GM21528 (cell line): ENCODE data around the gene SMAD6.

Experiments
- ATAC-seq: cut with Tn5 transposase; IDR thresholded peaks from one replicate; pipeline ENCODE4 v1.9.1; 2021; ENCODE audit warnings: mild to moderate bottlenecking, moderate library complexity; ENCODE audit not compliant: unreplicated experiment, low FRiP score

Gene SMAD6

DNA sequence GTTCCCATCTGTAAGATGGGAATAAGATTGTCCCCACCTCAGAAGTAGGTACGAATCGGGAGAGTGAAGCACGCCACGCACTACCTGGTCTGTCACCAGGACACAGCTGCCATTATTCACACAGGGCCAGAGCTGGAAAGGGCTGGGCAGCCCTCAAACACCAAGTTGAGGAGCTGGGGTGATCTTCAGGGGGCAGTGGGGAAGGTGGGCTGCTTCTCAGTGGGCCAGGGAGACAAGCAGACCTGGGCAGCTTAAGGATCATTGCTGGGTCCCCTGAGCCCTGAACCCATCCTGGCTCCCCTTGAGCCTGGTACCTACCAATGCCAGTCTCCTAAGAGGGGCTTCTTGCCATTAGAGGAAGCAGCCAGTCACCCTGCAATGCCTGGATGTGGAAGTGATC, 82.1 kb downstream of the SMAD6 start:
- no peak for ATAC-seq

DNA sequence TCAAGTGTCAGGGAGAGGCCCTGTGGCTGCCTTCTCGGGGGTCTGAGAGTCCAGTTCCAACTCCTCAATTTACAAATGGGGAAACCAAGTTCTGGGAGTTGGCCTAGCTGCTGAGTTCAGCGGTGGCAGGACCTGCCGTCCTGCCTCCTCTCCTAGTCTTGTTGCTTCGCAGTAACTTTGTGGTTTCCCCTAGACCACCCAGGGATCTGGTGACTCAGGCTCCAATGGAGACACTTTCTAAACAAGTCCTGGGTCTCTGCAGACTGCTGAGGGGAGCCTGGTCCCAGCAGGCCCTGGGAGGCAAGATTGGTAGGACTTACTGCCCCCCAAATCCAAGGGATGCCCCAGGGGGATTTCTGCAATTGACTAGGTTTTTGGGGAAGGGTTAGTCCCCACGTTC, 83.6 kb downstream of the SMAD6 start:
- ATAC-seq = no peak

DNA sequence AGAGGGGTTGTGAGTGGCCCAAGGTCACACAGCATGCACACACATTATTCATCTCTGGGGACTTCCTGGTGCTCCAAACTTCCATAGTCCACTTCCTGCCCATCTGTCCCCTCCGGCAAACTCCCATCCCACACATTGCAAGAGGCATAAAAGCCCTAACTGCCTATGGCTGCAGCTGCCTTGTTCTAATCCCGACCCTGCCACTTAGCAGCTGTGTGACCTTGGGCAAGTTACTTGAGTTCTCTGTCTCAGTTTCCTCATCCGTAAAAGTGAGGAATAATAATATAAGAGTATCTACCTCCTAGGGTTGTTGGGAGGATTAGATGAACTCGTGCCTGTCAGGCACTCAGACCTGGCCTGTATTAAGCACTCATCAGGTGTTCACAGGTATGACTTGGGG, 84.2 kb downstream of the SMAD6 start:
- ATAC-seq = no peak

DNA sequence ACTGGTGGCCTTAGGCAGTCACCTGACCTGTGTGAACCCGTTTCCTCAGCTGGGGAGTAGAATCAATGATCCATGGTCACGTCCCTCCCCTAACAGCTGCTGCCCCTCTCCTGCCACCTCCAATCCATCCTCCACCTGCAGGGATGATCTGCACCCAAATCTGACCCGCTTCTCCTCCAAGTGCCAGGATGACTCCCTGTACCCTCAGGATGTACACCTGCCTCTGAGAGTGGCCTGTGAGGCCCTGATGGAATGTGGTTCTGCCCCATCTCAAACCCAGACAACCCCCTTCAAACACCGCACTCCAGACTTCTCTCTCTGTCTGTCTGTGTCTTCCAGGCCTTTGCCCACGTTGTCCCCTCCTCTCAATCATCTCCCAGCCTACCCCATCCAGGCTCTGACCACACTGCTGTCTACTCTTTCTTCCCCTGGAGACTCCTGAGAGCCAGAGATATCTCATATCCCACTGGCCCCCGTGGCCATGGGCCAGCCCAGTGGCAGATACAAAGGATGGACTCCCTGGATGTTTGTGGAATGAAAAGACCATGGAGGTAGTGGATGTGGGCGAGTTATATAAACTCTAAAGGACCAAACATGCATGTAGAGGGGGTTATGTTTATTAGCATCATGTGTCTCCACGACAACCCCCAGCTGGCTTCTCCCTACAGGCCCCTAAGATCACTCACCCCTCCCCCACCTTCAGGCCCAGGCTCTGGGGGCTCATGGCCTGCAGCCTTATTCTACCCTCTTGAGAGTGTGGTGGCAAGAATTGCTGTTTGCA, 84.9 kb downstream of the SMAD6 start:
- ATAC-seq = no peak

DNA sequence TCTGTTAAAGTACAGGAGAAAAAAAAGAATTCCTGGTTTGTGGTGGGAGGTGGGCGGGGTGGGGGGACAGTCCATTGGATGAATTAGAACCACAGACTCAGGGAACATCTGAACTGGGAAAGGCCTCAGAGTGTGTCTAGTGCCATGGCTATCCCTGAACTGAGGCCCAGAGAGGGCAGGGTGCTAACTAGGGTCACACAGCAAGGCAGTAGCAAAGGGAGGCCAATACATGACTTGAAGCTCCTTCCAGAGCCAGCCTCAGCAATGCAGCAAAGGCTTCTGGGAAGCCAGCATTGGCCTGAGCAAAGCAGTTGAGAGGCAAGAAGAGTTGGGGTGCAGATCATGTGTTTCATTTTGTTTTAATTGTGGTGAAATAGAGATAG, 85.4 kb downstream of the SMAD6 start:
- no peak for ATAC-seq

DNA sequence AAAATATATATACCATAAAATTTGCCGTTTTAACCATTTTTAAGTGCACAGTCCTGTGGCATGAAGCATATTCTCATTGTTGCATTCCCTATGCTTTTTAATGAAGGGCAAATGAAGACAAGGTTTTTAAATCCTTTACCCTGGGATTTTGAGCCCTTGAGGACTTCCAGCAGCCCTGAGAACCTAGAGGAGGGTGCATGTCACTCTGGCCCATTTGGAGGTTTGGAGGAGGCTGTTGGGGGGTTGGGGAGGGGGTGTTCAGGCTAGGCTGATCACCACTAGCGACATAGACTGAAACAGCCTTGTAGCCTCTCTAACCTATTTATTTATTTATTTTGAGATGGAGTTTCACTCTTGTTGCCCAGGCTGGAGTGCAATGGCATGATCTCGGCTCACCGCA, 86.0 kb downstream of the SMAD6 start:
- ATAC-seq = no peak

DNA sequence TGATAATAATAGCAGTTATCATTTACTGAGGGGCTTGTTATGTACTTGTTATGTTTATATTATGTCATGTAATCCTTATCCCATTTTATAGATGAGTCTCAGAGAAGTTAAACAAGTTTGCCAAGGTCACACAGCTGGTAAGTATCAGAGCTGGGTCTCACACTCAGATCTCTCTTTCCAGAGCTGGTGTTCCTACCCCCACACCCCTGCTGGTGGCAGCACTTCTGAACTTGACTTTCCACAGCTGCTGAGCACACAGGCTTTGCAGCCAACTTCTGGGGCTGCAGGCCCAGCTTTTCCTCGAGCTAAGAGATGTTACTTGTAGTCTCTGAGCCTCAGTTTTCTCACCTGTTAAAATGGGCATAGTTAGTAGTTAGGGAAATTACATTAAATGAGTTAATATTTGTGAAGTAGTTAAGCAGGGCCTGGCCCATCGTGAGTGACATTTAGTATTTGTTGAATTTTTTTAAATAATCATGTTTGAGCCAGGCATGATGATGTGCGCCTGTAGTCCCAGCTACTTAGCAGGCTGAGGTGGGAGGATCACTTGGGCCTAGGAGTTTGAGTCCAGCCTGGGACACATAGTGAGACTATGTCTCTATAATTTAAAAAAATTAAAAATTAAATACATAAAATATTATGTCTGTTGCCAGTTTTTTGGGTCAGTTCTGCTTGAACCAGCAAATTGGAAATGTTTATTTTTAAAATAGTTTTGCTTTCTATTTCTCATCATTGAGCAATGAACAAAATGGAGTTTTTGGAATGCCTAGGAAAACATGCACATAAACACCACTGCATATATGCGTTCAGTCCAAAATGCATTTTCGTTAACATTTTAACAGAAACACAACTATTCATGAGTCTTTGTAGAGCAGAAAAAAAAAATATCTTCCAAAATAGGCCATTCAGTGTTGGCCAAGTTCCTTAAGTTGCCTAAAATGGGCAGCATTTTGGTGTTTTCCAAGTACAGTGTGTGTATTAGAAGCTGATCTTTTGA, 87.3 kb downstream of the SMAD6 start:
- no peak for ATAC-seq

DNA sequence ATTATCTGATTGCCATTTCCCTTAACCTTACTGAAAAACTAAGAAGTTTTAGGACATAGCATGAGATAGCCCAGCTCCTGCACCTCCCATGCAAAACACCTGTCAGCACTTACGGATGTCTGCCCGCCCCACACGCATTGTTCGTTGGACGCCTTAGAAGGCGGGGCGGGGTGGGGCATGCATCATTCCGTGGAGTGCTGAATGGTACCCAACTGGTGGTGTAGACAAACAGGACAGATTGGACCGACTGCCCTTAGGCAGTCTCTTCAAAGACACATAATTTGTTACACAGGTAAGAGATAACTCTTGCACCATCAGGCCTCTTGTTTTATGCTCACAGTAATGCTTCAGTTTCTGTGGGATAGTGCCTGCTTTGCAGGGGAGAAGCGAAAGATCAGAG, 93.8 kb downstream of the SMAD6 start:
- ATAC-seq = no peak

DNA sequence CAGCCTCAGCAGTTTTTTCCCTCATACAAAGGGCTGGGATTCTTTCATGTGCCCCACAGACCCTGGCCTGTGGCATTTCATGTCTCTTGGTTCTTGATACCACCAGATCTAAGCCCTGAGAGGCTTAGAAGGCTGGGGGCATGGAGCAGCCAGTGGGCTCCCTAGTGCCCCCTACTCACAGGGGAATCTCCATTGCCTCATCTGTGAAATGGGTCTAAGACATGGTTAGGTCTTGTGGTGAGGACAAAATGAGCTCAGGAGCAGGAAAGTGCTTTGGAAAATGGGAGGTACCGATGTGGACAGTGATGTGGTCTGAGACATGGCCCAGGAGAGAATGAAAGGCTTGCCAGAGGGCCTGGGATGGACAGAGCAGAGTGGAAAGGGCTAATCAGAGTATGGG, 94.3 kb downstream of the SMAD6 start:
- ATAC-seq = no peak

DNA sequence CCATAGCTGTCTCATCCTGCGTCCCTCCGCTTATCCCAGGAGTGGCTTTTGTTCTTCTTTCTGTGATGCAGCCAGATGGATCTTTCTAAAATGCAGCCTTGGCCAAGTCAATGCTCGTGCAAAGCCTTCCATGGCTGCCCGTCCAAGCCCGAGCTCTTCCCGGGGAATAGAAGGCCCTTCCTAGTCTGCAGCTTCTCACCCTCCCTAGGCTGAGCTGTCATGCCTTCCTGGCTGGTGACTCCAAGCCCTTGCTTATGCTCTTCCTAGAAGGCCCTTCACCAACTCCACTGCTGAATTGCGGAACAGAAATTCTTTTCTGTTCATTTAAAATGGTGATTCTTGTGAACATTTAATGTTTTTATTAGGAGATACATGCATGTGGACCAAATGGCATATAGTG, 95.9 kb downstream of the SMAD6 start:
- no peak for ATAC-seq

DNA sequence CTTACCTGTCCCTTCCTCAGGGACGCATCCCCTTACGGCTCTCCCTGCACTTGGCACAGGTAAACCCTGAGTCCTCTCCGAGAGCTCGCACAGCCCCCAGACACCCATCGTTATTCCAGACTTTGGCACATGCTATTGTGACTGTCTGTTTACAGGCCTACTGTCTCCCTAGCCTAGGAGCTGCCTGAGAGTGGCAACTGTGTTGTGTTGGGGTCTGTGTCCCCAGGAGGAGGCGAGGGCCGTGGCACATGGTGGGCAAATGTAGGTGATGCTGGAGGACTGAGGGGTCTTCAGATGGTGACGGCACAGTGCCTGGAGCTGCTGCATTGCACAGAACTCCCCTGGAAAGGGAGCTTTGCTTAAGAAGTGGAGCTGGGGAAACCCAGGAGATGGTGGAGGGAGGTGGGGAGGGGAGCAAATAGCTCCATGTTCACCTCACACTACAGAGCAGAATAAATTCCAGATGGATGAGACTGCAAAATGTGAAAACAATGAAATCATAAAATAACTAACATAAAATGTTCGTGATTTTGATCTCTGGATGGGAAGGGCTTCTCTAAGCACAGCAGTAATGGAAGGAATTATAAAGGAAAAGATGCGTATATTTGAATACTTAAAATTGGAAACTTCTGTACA, 96.5 kb downstream of the SMAD6 start:
- ATAC-seq = no peak

DNA sequence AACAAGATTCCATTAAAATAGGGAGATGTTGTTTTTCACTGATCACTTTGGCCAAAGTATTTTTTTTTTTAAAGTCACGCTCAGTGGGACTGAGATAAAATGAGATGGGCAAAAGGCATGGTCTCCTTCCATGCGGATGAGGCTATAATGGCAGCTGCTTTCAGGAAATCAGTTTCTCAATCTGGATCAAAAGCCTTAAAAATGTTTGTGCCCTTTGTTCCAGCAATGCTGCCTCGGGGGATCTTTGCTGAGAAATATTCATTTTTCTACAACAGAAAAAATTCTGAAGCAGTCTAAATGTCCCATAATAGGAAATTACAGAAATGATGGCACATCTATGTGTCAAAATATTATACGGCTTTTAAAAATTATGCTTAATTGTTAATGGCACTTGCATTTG, 97.2 kb downstream of the SMAD6 start:
- no peak for ATAC-seq

DNA sequence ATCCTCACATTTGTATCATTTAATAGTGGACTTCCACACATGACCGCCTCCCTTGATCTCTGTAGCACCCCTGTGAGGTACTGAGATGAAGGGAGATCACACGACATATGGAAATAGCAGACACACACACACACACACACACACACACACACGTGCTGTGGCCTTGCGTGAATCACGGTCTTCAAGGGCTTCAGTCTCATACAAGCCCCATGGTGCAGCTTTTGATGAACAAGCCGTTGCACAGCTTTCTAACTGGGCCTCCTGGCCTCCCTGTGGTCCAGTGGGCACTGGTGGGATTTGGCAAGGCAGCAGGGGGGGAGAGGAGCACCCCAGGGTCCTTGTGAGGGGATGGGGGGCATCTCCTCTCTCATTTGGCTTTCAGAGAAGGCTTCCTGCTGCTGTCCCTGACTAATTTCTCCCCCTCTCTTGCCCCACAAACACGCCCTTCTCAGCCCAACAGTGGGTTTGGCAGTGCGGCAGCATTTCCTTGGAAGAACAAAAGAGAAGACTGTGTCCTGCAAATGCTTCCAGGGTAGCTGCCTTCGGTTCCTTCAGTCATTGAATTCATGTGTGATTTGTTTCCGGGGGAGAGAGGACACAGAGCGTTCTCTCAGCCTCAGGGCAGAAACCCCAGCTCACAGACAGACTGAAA, 98.7 kb downstream of the SMAD6 start:
- no peak for ATAC-seq

DNA sequence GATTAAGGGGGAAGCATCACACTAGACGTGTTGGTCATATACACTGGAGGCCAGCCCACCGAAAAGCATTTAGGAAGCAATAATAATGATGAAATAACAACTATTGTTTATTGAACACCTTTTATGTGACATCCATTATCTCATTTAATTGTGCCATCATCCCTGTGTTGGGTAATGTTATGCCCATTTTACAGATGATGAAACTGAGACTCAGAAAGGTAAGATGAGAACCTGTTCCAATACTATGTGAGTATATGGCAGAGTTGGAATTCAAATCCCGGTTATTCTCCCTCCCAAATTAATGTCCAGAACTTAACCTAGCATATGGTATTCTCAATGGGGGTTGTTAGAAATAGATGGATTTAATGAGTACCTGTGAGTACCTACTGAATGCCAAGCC, 99.2 kb downstream of the SMAD6 start:
- no peak for ATAC-seq

DNA sequence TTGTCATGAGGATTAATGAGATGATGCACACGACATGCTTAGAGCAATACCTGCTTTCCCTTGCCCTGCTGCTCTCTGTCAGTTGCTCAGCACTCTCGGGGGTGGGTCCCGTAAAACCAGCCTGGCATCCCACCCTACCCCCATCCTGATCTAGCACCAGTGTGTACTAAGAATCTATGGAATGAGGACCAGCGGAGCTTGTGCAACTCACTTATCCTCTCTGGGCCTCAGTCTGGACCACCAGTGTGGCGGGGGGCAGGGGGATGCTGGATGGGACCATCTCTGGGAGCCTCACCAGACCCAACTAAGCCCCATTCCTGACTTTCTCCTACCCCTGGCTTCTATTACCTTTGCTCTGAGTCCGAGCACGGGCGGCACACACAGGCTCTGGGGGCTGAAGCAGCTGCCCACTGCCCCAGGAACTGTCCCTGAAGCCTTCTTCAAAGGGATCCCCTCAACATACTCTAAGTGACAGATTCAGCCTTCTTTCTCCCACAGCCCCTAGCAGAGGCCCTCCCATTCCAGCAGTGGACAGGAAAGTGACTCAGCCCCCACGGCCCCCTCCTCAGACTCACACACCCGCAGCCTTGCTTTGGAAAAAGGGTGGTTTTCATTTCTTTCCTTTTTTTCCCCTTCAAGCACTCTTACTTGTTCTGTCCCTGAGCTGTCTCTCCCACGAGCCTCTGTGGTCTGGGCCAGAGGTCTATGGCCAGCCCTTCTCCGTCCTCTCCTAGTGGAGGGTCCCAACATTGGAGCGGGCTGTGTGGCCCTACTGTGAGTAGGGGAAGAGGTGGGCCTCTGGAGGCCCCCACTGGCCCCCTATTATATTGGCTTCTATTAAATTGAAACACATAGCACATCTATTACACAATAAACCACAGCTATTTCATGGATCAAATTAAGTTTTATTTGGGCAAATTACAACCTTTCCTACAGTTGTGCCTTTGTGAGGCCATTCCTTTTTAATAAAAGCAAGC, 100.3 kb downstream of the SMAD6 start:
- no peak for ATAC-seq

DNA sequence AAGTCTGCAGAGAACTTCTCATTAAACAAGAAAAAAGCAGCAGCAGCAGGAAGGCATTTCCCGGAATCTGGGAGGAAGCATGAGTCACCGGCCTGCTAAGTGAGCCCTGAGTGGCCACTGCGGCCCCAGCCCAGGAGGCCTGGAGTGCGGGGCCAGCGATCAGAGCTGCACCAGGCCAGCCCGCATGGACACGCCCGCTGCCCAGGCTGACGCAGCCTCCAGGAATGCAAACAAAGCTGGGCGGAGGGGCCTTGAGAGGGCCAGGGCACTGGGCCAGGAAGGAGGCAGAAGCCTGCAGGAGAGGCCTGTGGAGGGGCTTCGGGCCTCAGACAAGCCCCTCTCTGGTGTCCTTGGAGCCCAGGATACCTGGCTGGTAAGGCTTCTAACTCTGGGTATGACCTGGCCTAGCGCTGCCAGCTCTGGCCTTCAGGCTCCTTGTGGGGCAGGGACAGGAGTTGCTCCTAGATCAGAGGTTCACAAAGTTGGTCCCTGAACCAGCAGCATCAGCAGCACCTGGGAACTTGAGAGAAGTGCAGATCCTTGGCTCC, 101.2 kb downstream of the SMAD6 start:
- no peak for ATAC-seq

DNA sequence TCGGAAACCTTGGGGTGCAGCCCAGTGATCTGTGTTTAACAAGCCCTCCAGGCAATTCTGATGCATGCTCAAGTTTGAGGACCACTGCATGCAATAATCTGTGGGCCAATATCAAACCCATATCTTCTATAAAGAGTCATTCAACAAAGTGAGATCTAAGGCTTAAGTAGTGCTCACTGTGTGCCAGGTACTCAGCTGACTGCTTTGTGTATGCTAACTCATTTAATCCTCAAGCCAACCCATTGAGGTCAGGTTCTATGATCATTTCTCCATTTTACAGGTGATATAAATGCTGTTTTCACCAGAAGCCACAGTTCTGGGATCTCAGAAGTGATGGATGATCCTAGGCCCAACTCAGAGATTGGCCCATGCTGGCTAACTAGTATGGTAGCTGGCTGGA, 101.7 kb downstream of the SMAD6 start:
- ATAC-seq = no peak

DNA sequence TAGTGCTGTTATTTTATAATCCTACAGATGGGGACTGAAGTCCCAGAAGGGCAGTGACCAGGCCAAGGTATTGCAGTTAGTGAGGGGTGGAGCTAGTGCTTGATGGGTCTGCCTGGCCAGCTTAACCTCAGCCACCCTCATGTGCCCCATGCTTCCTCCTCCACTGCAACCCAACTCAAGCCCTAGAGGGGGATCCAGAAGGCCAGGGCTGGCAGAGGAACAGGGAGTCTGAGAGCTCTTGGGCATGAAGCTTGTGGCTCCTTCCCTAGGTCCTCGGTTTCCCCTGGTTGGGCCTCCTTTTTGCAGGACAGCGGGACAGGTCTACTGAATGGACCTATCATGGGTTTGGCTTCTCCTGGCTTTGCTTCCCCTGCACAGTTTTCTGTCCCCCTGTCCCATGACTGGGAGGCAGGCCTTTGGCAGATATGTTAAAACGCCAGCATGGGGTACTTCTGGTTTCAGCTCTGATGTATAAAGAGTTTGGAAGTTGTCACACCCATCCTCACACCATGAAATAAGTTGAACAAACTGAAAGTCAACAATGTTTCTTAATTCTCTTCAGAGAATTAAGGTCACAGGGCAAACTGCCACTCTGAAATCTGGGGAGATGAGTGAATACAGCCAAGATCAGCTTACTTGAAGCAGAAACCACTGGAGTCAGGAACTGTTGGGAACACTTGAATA, 103.3 kb downstream of the SMAD6 start:
- ATAC-seq = no peak
